NCI-H2171 (cell line): Measurements from ENCODE around the gene SKA2.
"Not testable (repeated sequence)": the region's sequence is repeated elsewhere in the genome, so short reads cannot be mapped to it uniquely, and the experiment has no call there.

Experiments used
- DNase-seq: peaks from one replicate; lab custom pipeline; 2025; lab: John Stamatoyannopoulos, UW

The SKA2 gene, protein sequence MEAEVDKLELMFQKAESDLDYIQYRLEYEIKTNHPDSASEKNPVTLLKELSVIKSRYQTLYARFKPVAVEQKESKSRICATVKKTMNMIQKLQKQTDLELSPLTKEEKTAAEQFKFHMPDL

DNA sequence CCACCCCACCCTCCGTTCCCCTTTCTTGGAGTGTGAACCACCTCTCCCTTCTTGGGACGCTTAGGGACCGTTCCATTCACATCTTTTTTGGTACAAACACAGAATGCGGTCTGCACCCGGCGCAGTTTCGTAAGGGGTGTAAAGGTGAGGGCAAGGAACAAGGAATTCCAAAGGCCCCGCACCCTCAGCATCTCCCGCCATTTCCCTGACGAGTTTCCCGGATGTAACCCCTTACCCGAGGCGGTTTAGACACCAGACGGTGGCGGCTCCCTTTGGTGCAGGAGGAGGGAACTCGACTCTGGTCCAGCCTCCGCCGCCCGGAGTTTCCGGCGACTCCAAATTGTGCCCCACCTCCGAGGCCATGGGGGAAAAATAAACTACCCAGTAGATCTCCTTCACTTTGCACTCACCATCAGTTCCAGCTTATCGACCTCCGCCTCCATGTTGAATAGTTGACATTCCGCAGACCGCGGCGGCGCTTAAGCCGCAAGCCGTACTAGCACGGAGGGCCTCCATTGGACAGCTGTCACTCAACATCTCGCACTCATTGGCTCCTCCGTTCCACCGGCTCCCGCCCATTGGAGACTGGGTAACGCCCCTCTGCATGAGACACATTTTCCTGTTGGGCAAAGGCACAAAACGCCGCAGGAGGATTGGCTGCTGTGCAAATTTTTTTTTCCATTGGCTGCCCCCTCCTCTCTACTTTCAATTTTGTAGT lies at the start of gene SKA2:
TSS of gene SKA2 (minus strand) at position 466 of the 718 bp plus-strand sequence. CDS start at position 443, 23 bp downstream.
- DNase-seq = peak; percentile 100

DNA sequence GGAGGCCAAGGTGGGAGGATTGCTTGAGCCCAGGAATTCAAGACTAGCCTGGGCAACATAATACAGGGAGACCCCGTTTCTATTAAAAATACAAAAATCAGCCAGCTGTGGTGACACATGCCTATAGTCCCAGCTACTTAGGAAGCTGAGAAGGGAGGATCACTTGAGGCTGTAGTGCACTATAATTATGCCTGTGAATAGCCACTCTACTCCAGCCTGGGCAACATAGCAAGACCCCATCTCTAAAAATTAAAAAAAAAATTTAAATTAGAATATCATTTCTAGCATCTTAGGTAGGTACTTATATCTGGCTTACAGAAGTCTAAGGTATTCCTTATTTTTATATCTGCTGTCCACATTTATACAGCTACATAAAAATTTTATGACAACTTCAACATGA lies 47.3 kb upstream of the SKA2 start:
- no peak for DNase-seq

DNA sequence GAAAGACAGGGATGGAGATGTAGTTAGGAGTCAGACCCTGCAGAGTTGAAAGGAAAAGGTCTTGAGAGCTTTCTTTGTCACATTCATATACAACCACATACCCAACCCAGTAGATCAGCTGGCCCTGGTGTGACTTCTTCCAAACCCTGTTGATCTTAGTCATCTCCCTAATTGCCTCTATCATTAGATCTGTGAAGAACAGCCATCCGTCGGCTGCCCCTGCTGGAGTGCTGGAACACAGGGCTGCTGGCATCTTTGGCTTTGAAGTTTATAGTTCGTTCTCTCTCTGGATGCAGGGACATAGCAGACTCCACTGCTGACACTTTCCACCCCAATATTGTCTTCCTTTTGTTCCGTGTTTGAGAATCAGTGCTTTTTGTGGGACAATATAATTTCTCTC lies 44.4 kb upstream of the SKA2 start:
- DNase-seq = no peak

DNA sequence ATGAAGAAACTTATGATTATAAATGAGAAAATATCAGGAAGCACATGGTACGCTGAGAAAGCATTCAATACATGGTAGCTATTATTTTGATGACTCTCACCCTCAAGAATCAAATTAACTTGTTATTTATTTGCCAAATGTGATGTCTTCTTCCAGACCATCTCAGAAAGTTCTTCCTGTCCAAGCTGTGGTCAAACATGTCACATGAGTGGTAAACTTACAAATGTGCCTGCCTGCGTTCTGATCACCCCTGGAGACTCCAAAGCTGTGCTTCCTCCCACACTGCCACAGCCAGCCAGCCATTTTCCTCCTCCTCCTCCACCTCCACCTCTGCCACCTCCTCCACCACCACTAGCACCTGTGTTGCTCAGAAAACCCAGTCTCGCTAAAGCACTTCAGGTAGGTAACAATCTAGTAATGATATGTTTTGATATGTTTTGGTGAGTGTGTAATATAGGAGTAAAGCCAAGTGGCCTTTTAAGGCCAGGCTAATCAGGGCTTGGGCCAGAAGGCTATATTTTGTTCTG lies 38.4 kb upstream of the SKA2 start:
- DNase-seq = no peak

DNA sequence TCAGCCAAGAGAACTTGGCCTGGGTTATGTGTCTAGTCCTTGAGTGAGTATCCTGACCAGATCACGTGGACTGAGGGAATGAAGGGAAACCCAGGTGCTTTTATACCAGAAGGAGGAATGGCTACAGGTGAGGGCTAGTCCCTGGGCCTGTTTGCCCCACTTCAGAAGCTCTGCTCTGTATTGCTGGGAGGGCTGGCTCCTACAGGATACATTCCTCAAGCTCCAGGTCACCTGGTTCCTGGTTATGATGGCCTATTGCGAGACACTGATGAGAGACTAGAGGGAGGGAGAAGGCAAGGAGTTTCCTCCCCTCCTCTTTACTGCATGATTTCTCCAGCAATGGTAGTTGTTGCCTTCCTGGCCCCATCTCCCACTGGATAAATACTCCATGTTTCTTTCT lies 35.8 kb upstream of the SKA2 start:
- DNase-seq = no peak

DNA sequence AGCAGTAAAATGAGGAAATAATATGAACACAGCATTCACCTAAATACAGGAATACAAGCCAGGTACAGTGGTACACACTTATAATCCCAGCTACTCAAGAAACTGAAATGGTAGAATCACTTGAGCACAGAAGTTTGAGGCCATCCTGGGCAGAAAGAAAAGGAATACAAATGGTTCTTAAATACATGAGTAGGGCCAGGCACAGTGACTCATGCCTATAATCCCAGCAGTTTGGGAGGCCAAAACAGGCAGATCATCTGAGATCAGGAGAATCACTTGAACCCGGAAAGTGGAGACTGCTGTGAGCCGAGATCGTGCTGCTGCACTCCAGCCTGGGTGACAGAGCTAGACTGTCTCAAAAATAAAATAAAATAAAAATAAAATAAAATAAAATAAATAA lies 31.9 kb upstream of the SKA2 start:
- no peak for DNase-seq

DNA sequence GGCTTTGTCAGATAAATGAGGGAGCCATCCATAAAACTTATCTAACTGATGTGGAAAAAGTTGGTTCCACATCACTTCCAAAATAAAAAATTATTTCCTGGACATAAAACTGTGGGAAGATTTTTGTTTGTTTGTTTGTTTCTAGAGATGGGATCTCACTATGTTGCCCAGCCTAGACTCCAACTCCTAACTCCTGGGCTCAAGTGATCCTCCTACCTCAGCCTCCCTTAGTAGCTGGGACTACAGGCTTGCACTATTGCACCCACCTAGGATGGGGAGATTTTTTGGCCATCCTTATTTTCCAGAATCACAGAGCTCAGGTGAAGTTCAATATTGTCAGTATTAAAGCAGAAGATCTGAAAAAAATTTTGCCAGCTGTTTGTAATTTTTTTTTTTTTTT lies 31.0 kb upstream of the SKA2 start:
- no peak for DNase-seq

DNA sequence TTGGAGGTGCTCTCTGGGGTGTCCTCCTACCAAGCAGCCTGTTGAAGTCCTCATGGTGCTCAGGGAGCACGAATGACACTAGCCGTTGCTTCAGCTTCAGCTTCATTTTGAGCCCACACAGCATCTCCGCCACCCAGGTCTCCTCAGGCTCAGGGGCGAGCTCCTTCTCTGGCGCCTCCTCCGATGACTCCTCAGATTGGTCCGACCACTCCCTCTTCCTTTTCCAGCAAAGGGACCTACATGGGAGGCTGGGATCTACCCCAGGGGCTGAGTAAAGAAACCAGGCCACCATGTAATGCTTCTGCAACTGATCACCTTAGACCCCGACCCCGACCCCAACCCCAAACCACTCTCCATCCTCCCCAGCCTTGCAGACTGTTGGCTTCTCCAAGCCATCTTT lies 26.5 kb upstream of the SKA2 start:
- no peak for DNase-seq

DNA sequence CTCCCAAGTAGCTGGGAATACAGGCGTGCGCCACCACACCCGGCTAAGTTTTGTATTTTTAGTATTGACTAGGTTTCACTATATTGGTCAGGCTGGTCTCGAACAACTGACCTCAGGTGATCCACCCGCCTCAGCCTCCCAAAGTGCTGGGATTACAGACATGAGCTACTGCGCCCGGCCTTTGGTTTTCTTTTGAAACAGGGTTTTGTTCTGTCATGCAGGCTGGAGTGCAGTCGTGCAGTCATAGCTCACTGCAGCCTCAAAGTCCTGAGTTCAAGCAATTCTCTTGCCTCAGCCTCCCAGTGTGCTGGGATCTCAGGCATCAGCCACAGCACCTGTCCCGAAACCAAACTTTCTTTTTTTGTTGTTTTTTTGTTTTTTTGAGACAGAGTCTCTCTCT lies 25.6 kb upstream of the SKA2 start:
- DNase-seq = no peak

DNA sequence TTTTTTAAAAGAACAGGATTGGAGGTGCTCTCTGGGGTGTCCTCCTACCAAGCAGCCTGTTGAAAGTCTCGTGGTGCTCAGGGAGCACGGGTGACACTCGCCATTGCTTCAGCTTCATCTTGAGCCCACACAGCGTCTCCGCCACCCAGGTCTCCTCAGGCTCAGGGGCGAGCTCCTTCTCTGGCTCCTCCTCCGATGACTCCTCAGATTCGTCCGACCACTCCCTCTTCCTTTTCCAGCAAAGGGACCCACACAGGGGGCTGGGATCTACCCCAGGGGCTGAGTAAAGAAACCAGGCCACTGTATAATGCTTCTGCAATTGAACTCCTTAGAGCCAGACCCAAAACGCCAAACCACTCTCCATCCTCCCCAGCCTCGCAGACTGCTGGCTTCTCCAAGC lies 24.6 kb upstream of the SKA2 start:
- DNase-seq = not testable (repeated sequence)

DNA sequence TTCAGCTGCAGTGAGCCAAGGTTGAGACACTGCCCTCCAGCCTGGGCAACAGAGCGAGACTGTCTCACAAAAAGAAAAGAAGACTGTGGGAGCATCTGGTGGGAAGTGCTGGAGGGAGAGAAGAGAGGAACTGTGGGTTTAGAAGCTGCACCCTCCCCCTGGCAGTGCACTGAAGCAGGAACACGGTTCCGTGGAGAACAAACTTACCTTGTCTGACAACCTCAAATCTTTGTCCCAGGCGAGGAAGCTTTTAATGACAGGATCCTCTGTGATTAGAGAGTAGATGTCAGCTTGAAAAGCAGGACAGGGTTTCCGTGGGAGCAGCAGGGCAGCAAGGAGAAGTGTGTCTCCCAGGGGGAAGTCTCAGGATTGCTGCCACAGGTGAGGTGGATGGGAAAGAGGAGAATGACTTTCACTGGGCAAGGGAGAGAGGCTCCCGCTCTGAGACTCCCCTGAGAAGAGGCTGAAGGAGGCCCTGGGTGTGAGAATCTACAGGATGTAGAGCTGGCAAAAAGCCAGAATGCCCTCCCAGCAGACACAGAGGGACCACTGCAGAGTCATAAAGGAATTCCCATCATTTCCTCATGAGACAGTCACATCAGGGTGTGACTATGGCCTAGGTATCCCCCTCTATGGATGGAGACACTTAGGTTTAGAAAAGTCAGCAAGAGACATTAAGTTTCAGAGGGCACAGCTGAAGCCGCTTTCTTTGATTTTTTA lies 23.4 kb upstream of the SKA2 start:
- DNase-seq = no peak

DNA sequence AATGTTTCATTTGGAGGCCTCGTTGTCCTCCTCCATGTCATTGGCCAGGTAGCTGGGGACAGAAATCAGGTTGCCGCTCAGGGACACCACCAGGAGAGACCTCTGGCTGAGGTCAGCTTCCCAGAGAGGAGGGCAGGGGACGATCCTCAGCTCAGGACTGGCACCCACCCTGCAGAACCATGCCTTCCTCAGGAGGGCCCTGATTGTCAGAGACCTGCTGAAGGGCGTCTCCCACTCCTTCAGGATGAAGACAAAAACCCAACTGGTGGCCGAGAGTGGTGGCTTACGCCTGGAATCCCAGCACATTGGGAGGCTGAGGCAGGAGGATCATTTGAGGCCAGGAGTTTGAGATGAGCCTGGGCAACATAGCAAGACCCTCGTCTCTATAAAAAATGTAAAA lies 20.1 kb upstream of the SKA2 start:
- DNase-seq = no peak

DNA sequence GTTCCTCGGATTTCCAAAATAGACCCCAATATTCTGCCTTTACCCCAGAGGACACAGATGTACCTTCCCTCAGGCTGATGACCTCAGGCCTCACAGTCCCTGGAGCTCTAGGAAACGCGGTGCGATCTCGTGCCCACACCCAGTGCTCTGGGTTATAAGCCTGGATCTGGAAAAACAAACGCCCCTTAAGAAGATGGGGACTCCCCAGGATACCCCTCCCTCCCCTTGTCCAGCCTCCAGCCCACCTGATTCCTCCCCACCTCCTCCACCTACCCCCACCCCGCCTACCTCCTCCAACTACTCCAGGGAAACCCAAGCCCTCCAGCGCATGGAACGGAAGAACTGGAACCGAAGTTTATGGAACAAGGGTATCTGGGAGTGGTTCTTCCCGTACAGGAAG lies 19.7 kb upstream of the SKA2 start:
- no peak for DNase-seq

DNA sequence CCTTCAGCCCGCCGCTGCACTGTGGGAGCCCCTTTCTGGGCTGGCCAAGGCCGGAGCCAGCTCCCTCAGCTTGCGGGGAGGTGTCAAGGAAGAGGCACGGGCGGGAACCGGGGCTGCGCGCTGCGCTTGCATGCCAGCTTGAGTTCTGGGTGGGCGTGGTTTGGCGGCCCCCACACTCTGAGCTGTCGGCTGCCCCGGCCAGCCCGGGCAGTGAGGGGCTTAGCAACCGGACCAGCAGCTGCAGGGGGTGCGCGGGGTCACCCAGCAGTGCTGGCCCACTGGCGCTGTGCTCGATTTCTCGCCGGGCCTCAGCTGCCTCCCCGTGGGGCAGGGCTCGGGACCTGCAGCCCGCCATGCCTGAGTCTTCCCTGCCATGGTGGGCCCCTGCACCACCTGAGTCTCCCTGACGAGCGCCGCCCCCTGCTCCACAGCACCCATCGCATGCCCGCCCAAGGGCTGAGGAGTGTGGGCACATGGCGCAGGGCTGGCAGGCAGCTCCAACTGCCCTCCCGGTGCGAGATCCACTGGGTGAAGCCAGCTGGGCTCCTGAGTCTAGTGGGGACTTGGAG lies 17.5 kb upstream of the SKA2 start:
- no peak for DNase-seq

DNA sequence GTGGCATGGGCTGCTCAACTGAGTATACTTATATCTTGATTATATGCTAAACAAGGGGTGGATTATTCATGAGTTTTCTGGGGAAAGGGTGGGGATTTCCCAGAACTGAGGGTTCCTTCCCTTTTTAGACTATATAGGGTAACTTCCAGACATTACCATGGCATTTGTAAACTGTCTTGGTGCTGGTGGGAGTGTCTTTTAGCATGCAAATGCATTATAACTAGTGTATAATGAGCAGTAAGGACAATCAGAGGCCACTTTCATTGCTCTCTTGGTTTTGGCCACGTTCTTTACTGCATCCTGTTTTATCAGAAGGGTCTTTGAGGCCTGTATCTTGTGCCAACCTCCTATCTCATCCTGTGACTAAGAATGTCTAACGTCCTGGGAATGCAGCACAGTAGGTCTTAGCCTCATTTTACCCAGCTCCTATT lies 12.6 kb upstream of the SKA2 start:
- no peak for DNase-seq

DNA sequence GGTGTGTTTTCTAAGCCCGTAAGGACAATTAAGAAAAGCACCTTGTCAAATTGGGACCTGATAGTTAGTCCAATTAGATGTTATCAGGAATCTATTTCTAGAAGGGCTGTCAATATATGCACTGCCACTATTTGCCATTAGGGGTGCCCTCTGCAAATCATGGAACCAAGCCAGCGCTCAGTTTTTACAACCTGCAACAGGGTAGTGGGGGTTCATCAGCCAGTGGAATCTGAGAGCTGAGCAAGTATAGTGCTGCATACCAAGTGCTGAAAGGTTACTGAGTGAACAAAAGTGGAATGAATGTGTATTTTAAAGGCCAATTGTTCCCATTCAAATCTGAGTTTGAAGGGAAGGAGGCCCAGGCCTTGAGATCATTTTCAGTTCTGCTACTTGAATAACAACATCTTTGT lies 11.0 kb upstream of the SKA2 start:
- peak; percentile 62 for DNase-seq

DNA sequence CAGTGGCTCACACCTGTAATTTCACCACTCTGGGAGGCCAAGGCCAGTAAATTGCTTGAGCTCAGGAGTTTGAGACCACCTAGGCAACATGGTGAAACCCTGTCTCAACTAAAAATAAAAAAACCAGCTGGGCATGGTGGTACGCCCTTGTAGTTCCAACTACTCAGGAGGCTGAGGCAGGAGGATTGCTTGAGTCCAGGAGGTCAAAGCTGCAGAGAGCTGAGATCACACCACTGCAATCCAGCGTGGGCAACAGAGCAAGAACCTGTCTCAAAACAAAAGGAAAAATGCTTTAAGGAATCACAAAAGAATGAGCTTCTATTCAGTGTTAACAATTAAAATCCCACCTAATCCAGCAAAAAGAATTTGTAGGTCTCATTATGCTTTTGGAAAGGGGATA lies 6.5 kb upstream of the SKA2 start:
- DNase-seq = no peak

DNA sequence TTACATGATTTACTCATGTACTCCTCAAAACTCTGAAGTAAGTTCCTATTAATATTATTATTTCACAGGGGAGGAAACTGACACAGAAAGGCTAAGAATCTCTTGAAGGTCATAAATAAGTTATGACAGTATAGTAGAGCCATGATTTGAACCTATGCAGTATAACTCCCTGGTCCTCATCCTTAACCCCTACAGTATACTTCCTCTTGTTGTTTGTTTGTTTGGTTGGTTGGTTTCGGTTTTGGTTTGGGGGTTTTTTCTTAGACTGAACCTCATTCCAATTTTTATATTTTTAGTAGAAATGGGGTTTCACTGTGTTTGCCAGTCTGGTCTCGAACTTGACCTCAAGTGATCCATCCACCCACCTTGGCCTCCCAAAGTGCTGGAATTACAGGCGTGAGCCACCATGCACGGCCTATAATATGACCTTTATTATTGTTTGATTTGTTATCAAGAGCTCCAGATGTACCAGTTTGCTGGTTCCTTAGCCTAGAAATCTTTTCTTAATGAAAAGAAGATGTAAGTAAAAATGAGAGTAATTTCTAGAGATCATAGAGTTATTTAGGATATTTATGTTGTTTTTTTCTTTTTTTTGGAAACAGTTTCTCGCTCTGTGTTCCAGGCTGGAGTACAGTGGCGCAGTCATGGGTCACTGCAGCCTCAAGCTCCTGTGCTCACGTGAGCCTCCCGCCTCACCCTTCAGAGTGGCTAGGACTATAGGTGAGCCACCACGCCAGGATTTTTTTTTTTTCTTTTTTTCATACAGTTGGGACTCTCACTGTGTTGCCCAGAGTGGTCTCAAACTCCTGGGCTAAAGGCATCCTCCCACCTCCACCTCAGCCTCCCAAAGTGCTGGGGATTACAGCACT lies 5.4 kb upstream of the SKA2 start:
- no peak for DNase-seq

DNA sequence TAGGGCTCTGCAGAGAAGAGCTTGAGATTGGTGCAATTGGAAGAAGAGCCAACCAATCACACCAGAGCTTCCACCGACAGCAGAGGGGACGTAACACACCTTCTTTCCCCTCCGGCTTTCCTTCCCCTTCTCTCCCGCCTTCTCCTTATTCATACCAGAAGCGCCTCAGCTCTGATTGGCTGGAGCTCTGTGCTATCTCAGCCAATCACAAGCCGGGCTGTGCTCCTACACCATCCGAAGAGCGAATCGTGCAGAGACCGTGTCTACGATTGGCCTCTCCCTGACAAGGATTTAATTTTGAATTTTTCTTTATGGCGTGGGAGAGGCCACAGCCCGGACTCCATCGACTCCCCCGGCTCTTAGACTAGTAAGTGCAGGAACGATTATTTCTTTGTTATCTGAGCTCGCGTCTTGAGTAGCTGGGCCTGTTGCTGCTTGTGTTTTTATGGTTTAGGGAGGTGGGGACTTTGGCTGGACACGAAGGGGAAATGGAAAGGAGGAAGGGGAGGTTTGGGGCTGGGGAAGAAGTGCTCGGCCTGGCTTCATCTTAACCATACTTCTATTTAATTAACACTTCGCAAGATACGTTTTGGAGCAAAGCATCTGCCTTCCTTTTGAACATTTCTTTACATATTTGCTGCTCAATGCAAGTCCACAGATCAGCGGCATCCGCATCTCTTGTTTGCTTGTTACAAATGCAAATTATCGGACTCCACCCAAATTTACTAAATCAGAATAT lies 622 bp upstream of the SKA2 start, which contains the start of gene PRR11:
TSS of gene PRR11 (plus strand) at position 308 of the 739 bp plus-strand sequence. CDS start 14,007 bp downstream, outside the sequence.
- peak; percentile 100 for DNase-seq

DNA sequence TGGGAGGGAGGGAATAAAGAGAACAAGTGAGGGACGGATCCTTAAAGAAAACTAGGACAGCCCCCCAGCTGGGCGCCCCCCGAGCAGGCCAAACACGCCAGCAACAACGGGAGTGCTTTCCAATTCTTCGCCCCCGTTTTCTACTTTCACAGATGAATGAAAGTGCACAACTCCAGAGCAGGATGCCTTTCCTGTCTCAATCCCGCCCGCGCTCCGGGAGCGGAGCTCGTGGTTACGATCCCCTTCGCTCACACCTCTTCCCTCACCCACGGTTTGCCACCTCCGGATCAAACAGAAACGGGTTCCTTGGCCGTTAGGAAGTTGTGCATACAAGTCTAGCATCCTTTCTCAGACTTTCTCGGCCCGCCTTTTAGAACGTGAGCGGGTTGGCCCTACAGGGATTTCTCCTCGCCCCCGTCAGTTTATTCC lies 680 bp downstream of the SKA2 start:
- DNase-seq = peak; percentile 71

DNA sequence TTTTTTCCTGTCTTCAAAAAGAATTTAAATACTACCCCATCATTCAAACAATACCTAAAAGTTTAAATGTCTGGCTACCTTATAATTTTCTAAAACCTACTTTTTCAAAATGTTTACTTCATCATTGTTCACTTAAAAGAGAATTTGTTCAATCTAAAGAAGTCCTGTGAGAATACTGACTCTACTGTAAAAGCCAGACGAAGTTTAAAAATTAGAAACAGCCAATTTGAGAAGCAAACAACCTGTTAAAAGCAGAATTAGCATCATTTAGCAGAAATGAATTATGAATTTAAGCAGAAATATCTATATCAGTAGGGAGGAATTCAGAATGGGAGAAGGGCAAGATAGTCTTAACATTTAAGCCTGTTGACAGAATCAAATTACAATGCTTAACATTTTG lies 2.1 kb downstream of the SKA2 start:
- no peak for DNase-seq
